ENCODE measurements around the gene PPARD.
"Not testable (repeated sequence)": the region's sequence is repeated elsewhere in the genome, so short reads cannot be mapped to it uniquely, and the experiment has no call there.

Gene PPARD

DNA sequence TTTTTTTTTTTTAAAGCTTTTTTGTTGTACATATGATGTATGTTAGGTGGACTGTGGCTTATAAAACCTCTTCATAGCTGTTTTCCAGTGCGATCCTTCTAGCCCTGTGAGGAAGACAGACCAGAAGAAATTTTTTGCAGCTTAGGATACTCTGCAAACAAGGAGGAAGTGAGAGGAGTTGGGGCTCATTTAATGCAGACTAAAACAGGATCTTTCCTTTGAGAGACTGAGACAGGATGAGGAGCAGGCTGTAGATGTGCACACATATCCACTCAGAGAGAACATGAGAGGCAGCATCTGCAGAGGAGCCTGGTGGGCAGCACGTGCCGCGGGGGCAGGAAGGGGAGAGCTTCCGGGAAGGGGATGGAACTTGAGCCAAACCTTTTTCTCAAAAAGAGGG lies 45.7 kb downstream of the PPARD start:
- no peak for DNase-seq

DNA sequence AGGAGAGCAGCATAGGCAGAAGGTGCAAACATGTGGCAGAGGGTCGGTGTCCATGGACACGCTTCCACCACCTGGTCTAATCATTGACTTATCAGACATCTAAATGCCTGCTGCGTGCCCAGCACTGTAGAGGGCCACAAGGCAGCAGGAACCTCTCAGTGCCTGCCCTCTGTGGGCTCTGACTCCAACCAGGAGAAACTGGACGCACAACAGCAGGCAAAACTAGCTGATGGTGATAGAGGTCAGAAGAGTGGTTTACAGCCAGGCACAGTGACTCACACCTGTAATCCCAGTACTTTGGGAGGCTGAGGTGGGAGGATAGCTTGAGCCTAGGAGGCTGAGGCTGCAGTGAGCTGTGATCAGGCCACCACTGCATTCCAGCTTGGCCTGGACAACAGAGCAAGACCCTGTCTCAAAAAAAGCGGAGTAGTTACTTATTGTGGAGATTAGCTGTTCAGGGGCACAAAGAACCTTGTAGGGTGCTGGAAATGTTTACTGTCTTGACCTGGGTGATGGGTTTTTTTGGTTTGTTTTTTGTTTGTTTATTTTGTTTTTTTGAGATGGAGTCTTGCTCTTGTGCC lies 46.5 kb downstream of the PPARD start:
- no peak for DNase-seq

DNA sequence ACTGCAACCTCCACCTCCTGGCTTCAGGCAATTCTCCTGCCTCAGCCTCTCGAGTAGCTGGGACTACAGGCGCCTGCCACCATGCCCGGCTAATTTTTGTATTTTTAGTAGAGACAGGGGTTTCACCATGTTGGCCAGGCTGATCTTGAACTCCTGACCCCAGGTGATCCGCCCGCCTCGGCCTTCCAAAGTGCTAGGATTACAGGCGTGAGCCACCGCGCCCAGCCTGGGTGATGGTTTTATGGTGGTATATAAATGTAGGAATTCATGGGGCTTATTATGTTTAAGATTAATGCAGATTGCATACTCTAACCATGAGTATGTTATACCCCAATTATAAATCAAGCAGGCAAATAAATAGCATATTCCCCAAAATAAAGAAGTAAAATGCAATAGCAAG lies 47.0 kb downstream of the PPARD start:
- not testable (repeated sequence) for DNase-seq

DNA sequence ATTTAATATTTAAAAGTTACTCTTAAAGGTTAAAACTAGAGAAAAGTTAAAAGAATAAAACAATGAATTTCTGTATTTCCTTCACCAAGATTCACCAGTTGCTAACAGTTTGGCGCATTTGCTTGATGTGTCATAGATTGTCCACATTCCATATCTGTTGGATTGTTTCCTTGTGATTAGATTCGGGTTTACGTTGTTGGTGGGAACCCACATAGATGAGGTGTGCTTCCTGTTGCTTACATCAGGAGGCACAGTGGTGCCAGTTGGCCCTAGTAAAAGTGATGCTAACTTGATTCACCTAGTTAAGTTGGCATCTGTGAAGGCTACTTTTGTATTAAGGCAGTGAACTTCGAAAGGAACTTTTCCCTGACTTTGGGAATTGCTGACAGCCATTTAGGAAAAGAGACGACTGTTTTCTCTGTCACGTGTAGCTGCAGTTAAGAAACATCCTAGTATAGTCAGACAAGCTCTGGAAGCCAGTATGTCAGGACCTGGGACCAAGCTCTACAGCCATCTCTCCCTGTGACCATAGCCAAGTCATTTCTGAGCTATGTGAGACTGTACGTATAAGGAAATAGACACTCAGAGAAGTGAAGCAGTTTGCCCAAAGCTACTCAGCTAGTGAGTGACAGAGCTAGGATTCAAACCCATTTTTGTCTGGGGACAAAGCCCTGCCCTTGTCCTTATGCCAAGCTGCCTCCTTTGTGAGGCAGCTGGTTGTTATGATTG lies 49.0 kb downstream of the PPARD start:
- DNase-seq = no peak

DNA sequence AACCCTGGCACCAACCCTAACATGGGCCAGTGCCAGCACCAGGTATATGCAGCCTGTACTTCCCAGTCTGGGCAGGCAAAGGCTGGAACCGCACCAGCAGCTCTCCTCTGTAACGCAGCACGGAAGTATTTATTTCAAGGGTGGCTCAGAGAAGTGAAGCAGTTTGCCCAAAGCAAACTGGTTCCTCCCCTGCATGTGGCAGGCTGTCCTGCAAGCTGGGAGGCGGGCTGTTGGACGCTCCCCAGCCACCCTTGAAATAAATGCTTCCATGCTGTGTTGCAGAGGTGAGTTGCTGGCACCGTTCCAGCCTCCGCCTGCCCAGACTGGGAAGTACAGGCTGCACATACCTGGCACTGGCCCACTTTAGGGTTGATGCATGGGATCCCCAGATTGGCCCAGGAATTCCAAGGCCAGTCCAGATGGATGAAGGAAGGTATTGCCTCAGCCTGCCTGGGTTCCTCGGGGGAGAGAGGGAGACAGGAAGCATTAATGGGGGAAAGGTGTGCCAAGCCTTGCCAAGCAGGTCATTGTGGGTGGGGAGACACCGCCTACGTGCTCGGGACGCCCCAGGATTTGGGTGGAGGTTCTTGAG lies 49.8 kb downstream of the PPARD start:
- DNase-seq = peak; percentile 93

DNA sequence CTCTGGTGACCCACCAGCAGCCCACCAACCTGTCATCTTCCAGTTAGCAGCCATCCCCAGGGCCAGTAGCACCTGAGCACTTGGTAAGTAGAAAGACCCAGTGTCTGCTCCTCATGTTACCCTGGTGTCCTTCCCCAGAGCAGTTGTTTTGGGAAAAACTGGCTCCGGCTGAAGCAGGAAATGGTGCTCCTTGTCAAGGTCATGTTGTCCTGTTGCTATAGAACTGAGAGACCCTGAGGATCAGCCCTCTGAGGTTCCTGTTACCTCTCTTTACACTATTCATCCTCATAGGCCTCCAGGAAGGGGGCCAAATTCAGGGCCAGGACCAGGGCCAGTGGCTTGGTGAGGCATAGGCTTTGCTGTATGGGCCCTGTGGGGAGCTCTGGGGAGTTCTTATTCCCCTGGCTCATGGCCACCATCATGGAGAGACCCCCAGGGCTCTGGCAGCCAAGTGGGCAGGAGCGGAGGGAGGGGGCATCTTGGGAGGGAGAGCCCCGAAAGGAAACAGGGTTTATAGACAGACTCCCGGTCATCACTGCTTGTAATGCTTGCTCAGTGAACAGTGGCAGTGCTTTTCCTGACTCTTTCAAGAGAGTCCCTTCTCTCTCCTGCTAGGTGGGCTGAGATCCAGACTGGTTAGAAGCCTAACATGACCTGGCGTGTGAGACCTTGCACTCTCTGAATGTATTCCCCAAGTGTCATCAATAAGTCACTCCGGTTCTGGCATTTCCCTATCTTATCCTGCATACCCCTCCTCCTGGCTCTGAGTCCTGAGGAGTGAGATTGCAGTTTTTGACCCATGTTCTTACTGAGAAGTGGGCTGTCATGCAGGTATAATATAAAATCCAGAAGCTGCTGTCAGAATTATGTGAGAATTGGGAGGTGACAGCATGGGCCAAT lies 50.7 kb downstream of the PPARD start:
- no peak for DNase-seq

DNA sequence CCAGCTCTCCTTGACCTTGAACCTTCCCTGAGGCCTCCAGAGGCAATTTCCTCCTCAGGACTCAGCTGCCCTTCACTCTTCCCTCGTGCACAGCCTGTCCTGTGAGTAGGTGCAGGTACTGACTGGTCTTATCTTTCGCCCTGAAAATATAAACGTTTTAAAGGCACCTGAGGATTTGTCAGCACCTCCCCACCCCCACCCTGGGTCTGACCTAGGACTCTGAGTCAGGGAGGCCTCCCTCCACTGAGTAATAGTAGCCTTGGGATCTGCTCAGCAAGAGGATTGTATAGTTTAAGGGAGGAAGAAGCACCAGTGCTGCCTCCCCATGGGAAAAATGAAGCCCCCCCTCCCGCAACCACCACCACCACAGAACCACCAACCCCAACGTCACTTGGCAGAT lies 54.6 kb downstream of the PPARD start:
- no peak for DNase-seq

DNA sequence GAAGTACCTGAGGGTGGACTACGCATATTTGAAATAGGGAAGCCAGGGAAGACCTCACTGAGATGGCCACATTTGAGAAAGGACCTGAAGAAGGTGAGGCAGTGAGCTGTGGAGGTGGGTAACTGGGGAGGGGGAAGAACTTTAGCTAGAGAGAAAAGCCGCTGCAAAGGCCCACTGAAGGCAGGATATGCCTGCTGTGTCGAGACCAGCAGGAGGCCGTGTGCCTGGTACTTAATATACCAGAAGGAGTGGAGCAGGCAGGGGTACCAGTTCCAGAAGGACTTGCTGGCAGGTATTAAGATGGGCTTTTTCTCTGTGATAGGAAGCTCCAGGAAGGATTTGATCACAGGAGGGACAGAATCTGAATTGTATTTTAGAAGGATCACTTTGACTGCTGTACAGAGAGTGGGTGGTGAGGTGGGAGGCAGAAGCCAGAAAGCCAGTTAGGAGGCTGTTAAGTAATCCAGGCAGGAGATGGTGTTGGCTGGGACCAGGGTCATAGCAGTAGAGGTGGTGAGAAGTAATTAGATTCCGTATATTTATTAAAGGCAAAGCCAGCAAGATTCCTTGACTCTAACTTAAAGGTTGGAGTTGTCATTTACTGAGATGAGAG lies 55.6 kb downstream of the PPARD start:
- DNase-seq = peak; percentile 41

DNA sequence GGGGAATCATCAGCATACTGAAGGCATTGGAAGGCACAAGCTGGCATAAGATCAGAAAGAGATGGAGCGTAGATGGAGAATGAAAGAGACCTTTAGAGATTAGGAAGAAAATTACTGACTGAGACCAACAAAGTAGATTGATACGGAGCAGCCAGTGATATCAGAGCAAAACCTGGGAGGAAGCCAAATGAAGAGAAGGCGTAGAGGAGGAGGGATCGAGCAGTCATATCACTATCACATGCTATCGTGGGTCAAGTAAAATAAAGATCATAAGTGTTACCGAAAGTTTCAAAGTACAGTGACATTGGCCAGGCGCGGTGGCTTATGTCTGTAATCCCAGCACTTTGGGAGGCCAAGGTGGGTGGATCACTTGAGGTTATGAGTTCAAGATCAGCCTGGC lies 56.2 kb downstream of the PPARD start:
- DNase-seq = no peak

DNA sequence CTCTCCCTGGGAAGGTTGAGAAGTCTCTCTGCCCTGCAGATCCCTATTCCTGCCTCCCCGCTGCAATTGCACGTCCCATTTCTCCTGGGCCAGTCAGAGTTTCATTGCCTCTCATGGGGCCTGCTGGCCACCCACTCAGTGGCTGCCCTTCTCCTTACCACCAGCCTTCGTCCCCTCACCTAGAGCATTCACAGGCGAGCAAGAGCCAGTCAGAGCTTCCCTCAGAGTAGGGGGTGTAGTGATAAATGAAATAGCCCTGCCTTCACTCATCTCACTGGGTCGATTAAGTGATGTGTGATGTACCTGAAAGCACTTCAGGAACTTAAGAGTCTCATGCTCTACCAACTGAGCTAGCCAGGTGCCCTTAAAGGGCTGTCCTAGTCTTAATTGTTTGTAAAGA lies 57.8 kb downstream of the PPARD start:
- DNase-seq = no peak

DNA sequence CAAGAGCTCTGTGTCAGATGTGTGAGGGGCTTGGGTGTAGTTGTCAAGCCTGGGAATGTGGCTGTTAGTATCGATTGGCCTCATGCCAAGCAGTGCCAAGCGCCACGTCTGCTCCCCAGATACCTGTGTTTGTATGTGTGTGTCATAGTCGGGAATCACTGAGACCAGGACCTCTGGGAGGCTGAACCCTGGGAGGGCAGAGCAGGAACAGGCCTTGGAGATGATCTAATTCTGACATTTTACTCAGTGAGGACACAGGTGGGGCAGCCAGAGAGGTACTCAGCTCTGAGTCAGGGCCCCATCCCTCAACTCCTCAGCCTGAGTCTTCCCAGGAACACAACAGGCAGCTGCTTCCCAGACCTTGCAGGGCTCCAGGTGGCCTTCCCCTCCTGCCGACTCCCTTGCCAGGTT lies 58.5 kb downstream of the PPARD start:
- peak; percentile 57 for DNase-seq

DNA sequence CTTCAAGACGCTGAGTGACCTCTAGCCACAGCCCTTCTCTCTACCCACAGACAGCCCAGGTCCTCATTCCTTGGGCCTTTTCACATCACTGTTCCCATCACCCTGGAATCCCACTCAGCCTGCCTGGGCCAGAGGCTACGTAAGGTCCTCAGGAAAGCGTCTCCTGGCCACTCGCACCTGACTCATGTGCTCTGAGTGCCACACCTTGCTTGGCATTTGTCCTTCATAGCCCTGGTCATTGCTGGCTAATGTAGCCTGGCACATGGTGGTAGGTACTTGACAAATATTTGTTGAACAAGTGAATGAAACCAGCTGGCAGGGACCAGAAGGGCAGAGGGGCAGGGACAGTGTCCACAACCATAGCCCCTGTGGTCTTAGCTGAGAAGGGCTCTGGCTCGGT lies 59.2 kb downstream of the PPARD start:
- DNase-seq = no peak

DNA sequence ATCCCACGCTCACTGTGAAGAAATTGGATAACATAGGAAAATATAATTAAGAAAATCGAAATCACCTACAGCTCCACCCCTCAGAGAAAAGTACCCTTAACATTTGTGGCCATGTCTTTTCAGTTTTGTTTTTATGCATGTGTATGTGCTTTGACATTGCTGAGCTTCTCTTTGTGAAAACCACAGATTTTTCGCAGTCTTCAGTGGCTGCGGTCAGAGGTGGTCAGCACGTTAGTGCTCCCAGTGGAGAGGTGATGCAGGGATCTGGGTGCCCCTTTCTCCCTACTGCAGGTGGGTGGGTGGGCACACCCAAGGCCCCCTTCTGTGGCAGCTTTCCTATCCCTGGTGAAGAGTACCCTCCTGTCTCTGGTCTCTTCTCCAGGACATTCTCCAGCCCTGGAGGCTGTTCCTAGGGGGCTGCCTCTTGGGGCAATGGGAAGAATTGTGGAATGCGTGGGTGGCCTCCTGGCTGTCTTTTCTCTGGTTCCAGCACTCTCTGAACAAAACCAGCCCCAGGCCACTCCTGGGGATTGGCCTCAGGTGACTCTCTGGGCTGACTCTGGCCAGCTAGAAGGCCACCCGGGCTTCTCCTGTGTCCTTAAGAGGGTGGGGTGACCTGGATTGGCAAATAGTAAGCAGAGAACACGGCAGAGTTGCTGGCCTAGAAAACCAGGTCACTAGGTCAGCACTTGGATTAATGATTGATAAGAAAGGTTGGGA lies 59.9 kb downstream of the PPARD start:
- DNase-seq = no peak

DNA sequence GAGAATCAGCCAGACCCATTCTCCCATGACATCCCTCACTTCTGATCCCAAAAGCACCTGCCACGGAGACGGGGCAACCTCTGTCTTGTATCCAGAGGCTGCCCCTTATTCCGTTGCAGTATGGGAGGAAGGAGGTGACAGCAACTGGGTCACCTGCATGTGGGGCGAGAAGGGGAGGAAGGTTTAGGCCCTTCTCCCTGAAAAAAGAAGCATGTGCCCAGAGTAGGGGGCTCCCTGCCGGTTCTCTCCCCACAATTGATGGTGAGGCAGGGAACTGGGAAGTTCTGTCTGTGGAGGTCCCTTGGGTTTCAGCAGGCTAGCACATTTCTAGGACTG lies 60.5 kb downstream of the PPARD start:
- DNase-seq = no peak

DNA sequence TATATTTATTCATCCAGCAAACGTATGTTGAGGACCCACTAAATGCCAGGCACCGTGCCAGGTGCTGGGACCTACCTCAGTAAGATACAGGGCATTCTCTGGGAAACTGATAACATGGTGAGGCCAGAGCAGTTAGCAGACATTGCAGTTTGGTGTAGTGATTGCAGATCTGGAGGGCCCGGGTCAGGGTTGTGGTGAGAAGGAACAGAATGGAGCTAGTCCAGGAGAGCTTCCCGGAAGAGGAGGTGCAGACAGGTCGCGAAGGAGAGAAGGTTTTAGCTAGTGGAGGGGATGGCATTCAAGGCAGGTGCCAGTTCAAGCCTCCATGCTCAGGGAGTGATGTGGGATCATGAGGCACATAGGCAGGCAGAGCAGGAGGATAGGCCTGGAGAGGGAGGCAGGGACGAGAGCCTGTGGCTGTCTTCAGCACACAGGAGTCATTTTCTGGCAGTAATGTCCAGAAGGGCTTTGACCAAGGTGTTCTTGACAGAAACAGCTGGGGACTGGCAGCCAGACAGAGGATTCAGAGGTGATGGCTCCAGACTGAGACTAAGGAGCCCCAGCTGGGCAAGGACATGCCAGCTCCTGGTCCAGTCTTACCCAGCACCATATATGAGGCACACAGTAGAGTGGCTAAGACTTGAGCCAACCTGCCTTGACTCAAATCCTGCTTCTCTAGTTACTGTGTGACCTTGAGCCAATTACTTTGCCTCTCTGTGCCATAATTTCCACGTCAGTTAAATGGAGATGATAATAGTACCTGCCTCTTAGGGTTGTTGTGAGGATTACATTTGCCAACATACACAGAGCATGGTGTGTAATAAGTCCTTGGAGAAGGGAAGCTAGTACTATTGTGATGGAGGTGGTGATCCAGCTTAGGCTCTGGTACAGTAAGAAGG lies 61.4 kb downstream of the PPARD start:
- DNase-seq = no peak

DNA sequence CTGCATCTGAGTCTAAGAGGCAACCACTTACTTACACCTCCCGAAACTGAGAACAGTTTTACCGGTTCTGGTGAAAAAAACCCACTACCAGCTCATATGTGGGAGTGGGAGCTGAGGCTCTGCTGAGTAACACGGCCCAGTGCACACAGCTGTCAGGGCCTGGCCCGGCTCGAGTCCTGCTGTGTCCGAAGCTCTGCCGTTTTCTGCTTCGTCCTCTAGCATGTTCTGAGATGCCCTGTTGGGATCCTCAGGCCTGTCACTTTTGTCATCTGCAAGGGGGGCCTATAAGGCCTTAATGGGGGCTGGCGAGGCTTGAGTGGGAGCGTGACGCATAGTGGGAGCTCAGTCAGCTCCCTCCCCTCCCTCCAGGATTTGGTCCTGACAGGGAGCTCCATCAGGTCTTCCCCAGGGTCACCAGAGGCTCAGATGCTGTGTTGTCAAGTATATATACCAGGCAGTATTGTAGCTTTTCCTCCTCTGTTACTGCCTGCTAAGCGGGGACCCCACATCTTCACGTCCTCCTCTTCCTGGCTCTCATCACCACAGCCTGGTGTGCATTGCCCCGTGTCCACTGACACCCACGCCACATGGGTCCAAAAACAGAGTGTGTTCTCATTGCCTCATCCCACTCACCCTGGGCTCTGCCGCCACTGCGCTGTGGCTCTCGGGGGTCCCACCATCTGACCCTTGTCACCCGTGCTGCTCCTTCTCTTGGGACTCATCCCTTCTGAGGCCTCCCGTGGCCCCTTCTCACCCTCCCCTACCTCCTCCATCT lies 64.5 kb downstream of the PPARD start:
- no peak for DNase-seq

DNA sequence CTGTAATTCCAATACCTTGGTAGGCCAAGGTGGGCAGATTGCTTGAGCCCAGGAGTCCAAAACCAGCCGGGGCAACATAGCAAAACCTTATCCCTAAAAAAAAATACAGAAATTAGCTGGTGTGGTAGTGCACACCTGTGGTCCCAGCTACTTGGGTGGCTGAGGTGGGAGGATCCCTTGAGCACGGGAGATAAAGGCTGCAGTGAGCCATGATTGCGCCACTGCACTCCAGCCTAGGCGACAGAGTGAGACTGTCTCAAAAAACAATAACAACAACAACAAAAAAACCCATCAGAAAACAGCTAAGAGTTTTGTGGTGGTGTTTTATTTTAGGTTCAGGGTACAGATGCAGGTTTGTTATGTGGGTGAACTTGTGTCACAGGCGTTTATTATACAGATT lies 66.9 kb downstream of the PPARD start:
- no peak for DNase-seq

DNA sequence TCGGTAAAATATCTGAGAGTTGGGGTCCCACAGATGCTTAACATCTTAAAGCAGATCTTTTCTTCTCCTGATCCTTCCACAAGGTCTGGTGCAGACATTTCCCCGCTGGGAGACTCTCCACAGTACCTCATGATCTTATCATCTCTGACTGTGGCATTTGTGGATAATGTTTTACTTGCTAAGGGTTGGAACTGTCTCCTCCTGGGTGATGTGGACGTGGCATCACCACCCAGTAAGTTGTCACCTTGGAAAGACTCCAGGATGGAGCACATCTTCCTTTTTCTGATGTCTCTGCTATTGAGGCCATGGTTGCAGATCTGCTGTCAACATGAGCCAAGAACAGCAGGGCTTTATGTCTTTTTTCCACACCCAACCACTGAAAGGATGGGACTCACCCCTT lies 67.8 kb downstream of the PPARD start:
- no peak for DNase-seq

DNA sequence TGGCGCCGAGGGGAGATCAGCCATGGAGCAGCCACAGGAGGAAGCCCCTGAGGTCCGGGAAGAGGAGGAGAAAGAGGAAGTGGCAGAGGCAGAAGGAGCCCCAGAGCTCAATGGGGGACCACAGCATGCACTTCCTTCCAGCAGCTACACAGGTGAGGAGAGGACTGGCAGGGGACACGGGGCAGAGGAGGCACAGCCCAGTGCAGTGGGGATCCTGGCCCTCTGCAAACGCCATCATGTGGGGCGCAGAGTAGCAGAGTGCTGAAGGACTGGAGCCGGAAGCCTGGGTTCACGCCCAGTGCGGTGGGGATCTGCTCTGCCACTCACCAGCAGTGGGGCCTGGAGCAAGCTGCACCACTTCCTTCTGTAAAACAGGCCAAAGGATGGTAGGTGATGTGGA lies 68.7 kb downstream of the PPARD start:
- no peak for DNase-seq

DNA sequence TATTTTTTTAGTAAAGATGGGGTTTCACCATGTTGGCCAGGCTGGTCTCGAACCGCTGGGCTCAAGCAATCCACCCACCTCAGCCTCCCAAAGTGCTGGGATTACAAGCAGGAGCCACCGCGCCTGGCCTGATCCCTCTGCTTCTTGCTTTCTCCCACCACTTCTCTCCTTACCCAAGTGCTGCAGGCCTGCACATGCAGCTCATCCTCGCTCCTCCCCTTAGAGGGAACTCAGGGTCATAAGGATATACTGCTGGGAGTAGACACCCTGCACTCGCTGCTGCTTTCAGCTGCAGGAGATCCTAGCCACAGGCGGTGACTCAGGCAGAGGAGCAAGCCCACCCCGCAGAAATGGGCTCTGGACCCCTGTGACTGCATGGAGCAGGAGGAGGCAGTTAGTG lies 69.7 kb downstream of the PPARD start:
- DNase-seq = no peak

DNA sequence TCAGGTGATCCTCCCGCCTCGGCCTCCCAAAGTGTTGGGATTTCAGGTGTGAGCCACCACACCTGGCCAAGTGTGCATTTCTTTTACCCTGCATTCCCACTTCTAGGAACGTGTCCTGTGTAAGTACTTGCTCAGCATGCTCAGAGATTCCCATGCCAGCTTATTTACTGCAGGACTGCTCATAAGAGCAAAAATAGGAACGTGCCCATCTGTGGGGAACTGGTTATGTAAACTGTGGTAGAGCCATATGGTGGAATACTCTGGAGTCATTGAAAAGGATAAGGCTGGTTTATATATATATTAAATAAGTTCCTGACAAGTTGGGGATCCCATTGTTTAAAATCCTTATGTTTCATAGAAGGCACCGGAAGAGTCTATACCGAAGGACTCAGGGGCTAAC lies 71.6 kb downstream of the PPARD start:
- DNase-seq = no peak

All from NCI-H69 (cell line).